Epithelial cell of prostate (primary cell): ENCODE data around the gene ZFY.
"Not testable (repeated sequence)": the region's sequence is repeated elsewhere in the genome, so short reads cannot be mapped to it uniquely, and the experiment has no call there.

Source experiments
- DNase-seq: peaks from one replicate; pipeline ENCODE4 v3.0.0-alpha.2; 2011; ENCODE audit warnings: low read depth, low spot score
- H3K27ac ChIP-seq: fragments of 450-650 bp; 2 replicates; pipeline ENCODE4 v1.5.1; 2017; ENCODE audit warnings: mild to moderate bottlenecking

ZFY gene

GRCh38 chrY:2969561-2969960 is 34.4 kb downstream of the ZFY start:
- DNase-seq = no peak
- no peak overlapping the region for H3K27ac ChIP-seq

GRCh38 chrY:2972708-2973107 is 37.5 kb downstream of the ZFY start:
- H3K27ac ChIP-seq = peak overlapping the region; percentile 26
- no peak for DNase-seq

- no peak for DNase-seq
Measured at GRCh38 chrY:2973110-2973751, 38.0 kb downstream of the ZFY start.

GRCh38 chrY:2979283-2979682 is 44.1 kb downstream of the ZFY start:
- no peak overlapping the region for H3K27ac ChIP-seq
- DNase-seq = no peak

More at GRCh38 chrY:2973110-2973751, 38.0 kb downstream of the ZFY start:
- H3K27ac ChIP-seq = peak overlapping the region; percentile 26

- no peak for DNase-seq
- H3K27ac ChIP-seq = no peak overlapping the region
Measured at GRCh38 chrY:2984491-2984890, 49.3 kb downstream of the ZFY start.

- H3K27ac ChIP-seq, DNase-seq: not testable (repeated sequence)
Measured at GRCh38 chrY:2987178-2987577, 52.0 kb downstream of the ZFY start.

- not testable (repeated sequence) for DNase-seq, H3K27ac ChIP-seq
Measured at GRCh38 chrY:2997369-2997768, 62.2 kb downstream of the ZFY start.

GRCh38 chrY:3002190-3002589 is 67.0 kb downstream of the ZFY start:
- peak overlapping the region; percentile 60 for H3K27ac ChIP-seq
- DNase-seq = no peak

- no peak for DNase-seq
- peak overlapping the region; percentile 60 for H3K27ac ChIP-seq
Measured at GRCh38 chrY:3002680-3003515, 67.7 kb downstream of the ZFY start.

- H3K27ac ChIP-seq = peak overlapping the region; percentile 60
- no peak for DNase-seq
Measured at GRCh38 chrY:3003516-3003830, 68.3 kb downstream of the ZFY start.

GRCh38 chrY:3003846-3004245 is 68.7 kb downstream of the ZFY start:
- peak overlapping the region; percentile 60 for H3K27ac ChIP-seq
- DNase-seq = peak; percentile 54

GRCh38 chrY:3006031-3006430 is 70.8 kb downstream of the ZFY start:
- DNase-seq, H3K27ac ChIP-seq: not testable (repeated sequence)

GRCh38 chrY:3007967-3008366 is 72.8 kb downstream of the ZFY start:
- no peak for DNase-seq
- no peak overlapping the region for H3K27ac ChIP-seq

GRCh38 chrY:3012226-3012625 is 77.0 kb downstream of the ZFY start:
- no peak overlapping the region for H3K27ac ChIP-seq
- DNase-seq = no peak

- H3K27ac ChIP-seq = no peak overlapping the region
- DNase-seq = no peak
Measured at GRCh38 chrY:3016594-3016993, 81.4 kb downstream of the ZFY start.

GRCh38 chrY:3018546-3018945 is 83.4 kb downstream of the ZFY start:
- no peak for DNase-seq
- H3K27ac ChIP-seq = no peak overlapping the region

GRCh38 chrY:3019584-3019983 is 84.4 kb downstream of the ZFY start:
- no peak overlapping the region for H3K27ac ChIP-seq
- no peak for DNase-seq

- no peak overlapping the region for H3K27ac ChIP-seq
- DNase-seq = no peak
Measured at GRCh38 chrY:3021176-3021575, 86.0 kb downstream of the ZFY start.

- DNase-seq = no peak
- H3K27ac ChIP-seq = no peak overlapping the region
Measured at GRCh38 chrY:3023606-3024005, 88.4 kb downstream of the ZFY start.

GRCh38 chrY:3025357-3025756 is 90.2 kb downstream of the ZFY start:
- H3K27ac ChIP-seq = no peak overlapping the region
- DNase-seq = no peak
